Measurements from ENCODE around the gene HOPX. TPM values are rescaled to one million over a fixed set of nuclear protein-coding genes. Genes with fewer than 3 reads are reported as not detected.

Gene HOPX
- total RNA-seq, 3 donors from 2014 or later = 1.3 to 5.6 (median 1.9) TPM

GRCh38 chr4:56686537-56687231 lies 5.6 kb upstream of the HOPX start:
- Histone ChIP-seq H3K9me3 (no peaks in the 10 kb centered on the region), H3K4me1 (ENCODE audit: low read depth) (peaks cover under 1% of the 10 kb centered on the region), H3K4me3 (no peak overlapping the region), H3K36me3 (ENCODE audit: low read depth) (no peaks in the 10 kb centered on the region)
- intact Hi-C loops (cut with DNase I, micrococcal nuclease) = no loop called here
- ATAC-seq (no peak), DNase-seq (no peak)
- no peak for TF ChIP-seq CTCF (IDR thresholded peaks at IDR 0.05)

DNA sequence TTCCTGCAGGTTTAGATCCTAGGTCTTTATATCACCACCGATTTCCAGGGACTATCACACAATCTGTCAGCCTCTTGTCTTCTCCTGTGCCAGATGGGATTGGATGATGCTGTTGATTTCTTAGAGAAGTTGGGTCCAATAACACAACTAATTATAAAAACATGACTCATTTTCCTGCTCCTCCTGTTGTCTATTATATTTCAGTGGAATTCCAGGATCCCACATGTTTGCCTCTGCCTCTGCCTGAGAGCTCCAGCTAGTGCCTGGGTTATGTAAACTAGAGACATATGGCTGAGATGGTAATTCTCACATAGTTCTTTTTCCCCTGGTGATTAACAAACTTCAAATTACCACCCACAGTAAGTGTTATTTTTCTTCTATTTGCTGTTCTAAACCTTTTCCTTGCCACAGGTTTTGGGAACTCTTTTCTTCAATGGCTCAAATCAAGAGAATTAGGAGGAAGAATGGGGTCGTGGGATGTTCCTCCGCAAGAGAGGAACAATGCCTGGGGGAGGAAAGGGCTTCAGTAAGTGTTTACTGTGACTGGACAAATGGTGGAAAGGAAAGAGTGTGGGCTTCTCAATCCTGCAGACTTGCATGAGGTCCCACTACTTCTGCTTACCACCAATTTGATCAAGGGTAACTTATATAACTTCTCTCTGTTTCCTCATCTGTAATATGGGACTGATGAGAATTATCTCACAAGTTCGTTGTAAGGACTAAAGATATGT lies 3.4 kb upstream of the HOPX start:
- no peak overlapping the region for H3K4me3 ChIP-seq
- TF ChIP-seq CTCF (IDR thresholded peaks at IDR 0.05) = no peak
- intact Hi-C loops (cut with DNase I, micrococcal nuclease) = no loop called here
- no peaks in the 10 kb centered on the region for H3K9me3 ChIP-seq
- peaks cover 5% of the 10 kb centered on the region for H3K4me1 ChIP-seq (ENCODE audit: low read depth)
- H3K36me3 ChIP-seq (ENCODE audit: low read depth) = no peaks in the 10 kb centered on the region
- DNase-seq = no peak
- ATAC-seq = no peak

DNA sequence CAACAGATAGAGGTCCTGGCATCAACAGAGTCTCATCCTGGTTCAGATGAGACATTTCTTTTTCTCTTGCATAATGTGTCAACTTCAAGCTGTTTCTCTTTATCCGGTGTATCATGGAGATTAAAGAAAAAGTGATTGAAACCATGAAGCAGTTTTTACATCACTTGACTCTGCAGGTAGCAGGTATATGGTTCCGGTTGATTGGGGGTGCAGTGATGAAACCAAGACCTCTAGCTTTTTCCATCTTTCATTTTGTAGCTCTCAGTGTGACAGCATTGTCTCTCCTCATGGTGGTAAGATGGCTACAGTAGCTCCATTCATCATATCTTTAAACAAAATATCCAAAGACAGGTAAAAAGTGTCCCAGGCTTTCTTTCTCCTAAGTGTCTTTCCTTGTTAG lies 2.4 kb upstream of the HOPX start:
- Histone ChIP-seq H3K4me1 (ENCODE audit: low read depth) (peaks cover 5% of the 10 kb centered on the region), H3K4me3 (no peak overlapping the region), H3K9me3 (no peaks in the 10 kb centered on the region), H3K36me3 (ENCODE audit: low read depth) (no peaks in the 10 kb centered on the region)
- no peak for ATAC-seq
- intact Hi-C loops (cut with DNase I, micrococcal nuclease) = no loop called here
- no peak for TF ChIP-seq CTCF (IDR thresholded peaks at IDR 0.05)
- no peak for DNase-seq

- intact Hi-C loops (cut with DNase I, micrococcal nuclease) = no loop called here
- Histone ChIP-seq H3K4me3 (no peak overlapping the region), H3K9me3 (no peaks in the 10 kb centered on the region), H3K4me1 (ENCODE audit: low read depth) (peaks cover 5% of the 10 kb centered on the region), H3K36me3 (ENCODE audit: low read depth) (no peaks in the 10 kb centered on the region)
- DNase-seq = no peak
- no peak for TF ChIP-seq CTCF (IDR thresholded peaks at IDR 0.05)
- ATAC-seq = no peak
Measured at GRCh38 chr4:56681853-56682525, 893 bp upstream of the HOPX start.

- no peaks in the 10 kb centered on the region for H3K36me3 ChIP-seq (ENCODE audit: low read depth)
- DNase-seq = no peak
- intact Hi-C loops (cut with DNase I, micrococcal nuclease) = no loop called here
- H3K9me3 ChIP-seq = no peaks in the 10 kb centered on the region
- no peak overlapping the region for H3K4me3 ChIP-seq
- TF ChIP-seq CTCF (IDR thresholded peaks at IDR 0.05) = no peak
- ATAC-seq = no peak
- H3K4me1 ChIP-seq (ENCODE audit: low read depth) = peaks cover 5% of the 10 kb centered on the region
Measured at GRCh38 chr4:56680266-56680665, 830 bp downstream of the HOPX start.

Measured in mucosa of descending colon (tissue), 3 donors.